Mucosa of rectum (tissue), 2 donors: ENCODE data around the gene LRFN2.

Experiments used
- H3K27ac ChIP-seq, 2 donors: one replicate each; pipeline ENCODE4 v1.7.0; 2013; ENCODE audit warnings: inconsistent platforms in 2 of 2, low read depth in 2 of 2, low read length in 2 of 2
- H3K27me3 ChIP-seq, 2 donors: one replicate each; pipeline ENCODE4 v1.7.0; 2013; ENCODE audit warnings: low read length in 2 of 2; ENCODE audit not compliant: control insufficient read depth in 2 of 2, insufficient read depth in 2 of 2
- H3K36me3 ChIP-seq, 2 donors: one replicate each; pipeline ENCODE4 v1.7.0; 2013; ENCODE audit warnings: low read length in 2 of 2; ENCODE audit not compliant: control insufficient read depth in 2 of 2, insufficient read depth in 2 of 2
- H3K4me1 ChIP-seq, 2 donors: one replicate each; pipeline ENCODE4 v1.7.0; 2013; ENCODE audit warnings: low read length in 2 of 2, mild to moderate bottlenecking in 1 of 2; ENCODE audit not compliant: control insufficient read depth in 2 of 2, insufficient read depth in 2 of 2
- H3K4me3 ChIP-seq, 2 donors: one replicate each; pipeline ENCODE4 v1.7.0; 2013; ENCODE audit warnings: low read length in 2 of 2
- H3K9ac ChIP-seq, 2 donors: one replicate each; pipeline ENCODE4 v1.7.0; 2013; ENCODE audit warnings: low read length in 2 of 2, low read depth in 1 of 2, mild to moderate bottlenecking in 1 of 2
- H3K9me3 ChIP-seq, 2 donors: one replicate each; pipeline ENCODE4 v1.7.0; 2013; ENCODE audit warnings: low read length in 2 of 2; ENCODE audit not compliant: control insufficient read depth in 2 of 2
- donor health status: healthy.
- donor health status: Normal muscosa, but diverticular disease.

The LRFN2 gene

GRCh38 chr6:40398034-40398691 lies 189.0 kb downstream of the LRFN2 start:
- no peaks in the 10 kb centered on the region for H3K4me1 ChIP-seq
- no peak overlapping the region for H3K9ac ChIP-seq
- no peak overlapping the region for H3K27ac ChIP-seq
- H3K4me3 ChIP-seq, result no peak overlapping the region
- H3K36me3 ChIP-seq, result no peaks in the 10 kb centered on the region
- H3K27me3 ChIP-seq, result no peaks in the 10 kb centered on the region
- H3K9me3 ChIP-seq, result no peaks in the 10 kb centered on the region

GRCh38 chr6:40397287-40398033 lies 189.7 kb downstream of the LRFN2 start:
- no peak overlapping the region for H3K4me3 ChIP-seq
- no peaks in the 10 kb centered on the region for H3K27me3 ChIP-seq
- no peaks in the 10 kb centered on the region for H3K9me3 ChIP-seq
- H3K36me3 ChIP-seq, result no peaks in the 10 kb centered on the region
- H3K9ac ChIP-seq, result no peak overlapping the region
- no peaks in the 10 kb centered on the region for H3K4me1 ChIP-seq
- H3K27ac ChIP-seq, result no peak overlapping the region

DNA sequence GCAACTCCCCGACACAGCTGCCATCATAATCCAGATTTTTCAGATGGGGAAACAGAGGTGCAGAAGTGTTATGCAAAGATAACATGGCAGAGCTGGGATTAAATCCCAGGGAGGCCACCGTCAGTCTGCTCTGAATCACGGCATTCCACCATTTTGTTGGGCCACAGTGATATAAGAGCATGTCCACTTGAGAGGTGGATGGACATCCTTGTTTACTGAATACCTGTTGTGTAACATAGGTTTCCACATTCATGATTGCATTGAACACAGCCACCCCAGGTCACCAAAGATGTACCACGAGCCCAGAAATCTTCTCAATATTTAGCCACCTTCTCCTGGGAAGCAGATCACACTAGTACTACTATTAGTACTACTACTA lies 191.5 kb downstream of the LRFN2 start:
- no peaks in the 10 kb centered on the region for H3K4me1 ChIP-seq
- H3K27ac ChIP-seq, result no peak overlapping the region
- no peak overlapping the region for H3K4me3 ChIP-seq
- no peaks in the 10 kb centered on the region for H3K9me3 ChIP-seq
- no peaks in the 10 kb centered on the region for H3K36me3 ChIP-seq
- no peak overlapping the region for H3K9ac ChIP-seq
- H3K27me3 ChIP-seq, result no peaks in the 10 kb centered on the region

DNA sequence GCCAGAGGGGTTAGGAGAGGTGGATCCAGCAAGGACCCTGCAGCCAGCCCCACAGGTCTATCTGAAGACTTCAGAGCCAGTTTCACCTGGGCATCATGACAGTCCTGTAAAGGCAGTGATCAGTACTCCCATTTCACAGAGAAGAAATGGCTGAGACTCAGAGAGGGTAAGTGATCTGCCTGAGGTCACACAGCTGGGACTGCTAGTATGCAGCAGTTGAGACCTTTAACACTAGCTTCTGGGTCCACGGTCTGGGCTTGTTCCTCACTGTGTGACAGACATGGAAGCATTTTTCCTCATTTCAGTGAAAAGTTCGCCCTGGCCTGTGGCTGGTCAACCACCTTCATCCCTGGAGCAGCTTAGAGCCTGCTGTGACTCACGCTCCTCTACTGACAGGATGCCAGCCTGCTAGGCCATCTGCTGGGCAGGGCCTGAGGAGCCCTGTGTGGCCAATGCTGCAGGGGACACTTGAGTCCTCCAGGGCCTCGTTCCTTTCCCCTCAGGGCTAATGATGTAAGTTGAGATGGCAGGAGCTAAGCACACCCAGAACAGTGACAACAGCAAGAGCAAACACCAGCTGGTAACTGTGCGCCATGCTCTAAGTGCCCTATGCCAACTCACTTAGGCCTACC lies 192.0 kb downstream of the LRFN2 start:
- no peaks in the 10 kb centered on the region for H3K4me1 ChIP-seq
- no peak overlapping the region for H3K9ac ChIP-seq
- H3K27ac ChIP-seq, result no peak overlapping the region
- no peaks in the 10 kb centered on the region for H3K9me3 ChIP-seq
- no peaks in the 10 kb centered on the region for H3K27me3 ChIP-seq
- H3K36me3 ChIP-seq, result no peaks in the 10 kb centered on the region
- no peak overlapping the region for H3K4me3 ChIP-seq

DNA sequence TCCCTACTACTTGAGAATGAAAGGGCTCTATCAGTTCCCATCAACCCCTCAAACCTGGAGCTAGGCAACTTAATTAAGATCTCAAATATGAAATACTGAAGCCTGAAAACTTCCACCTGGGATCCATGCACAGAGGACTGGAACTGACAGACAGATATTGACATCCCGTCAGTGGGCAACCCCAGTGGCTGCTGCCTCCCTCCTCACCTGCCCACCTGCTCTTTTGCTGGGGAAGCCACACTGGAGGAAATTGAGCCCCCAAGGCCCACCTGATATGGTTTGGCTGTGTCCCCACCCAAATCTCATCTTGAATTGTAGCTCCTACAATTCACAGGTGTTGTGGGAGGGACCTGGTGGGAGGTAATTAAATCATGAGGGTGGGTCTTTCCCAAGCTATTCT lies 192.8 kb downstream of the LRFN2 start:
- no peak overlapping the region for H3K27ac ChIP-seq
- H3K4me3 ChIP-seq, result no peak overlapping the region
- H3K27me3 ChIP-seq, result no peaks in the 10 kb centered on the region
- H3K36me3 ChIP-seq, result no peaks in the 10 kb centered on the region
- H3K4me1 ChIP-seq, result no peaks in the 10 kb centered on the region
- H3K9me3 ChIP-seq, result no peaks in the 10 kb centered on the region
- no peak overlapping the region for H3K9ac ChIP-seq

DNA sequence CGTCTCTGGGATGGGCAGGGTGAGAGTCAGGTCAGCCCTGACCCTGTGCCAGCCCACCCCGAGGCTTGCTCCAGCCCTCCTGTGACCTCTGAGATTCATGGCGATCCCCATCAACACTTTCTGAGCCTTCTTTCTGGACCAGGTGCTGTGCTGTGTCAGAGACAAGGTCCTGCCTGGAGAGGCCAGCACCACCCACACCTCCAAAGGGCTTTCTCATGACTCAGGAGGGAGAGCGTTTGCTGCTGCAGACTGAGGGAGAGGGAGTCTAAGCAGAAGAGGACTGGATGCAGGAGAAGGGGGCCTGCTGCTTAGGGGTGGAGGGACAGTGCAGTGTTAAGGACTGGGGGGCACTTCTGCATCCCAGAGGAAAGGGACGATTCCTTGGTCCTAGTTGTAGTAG lies 193.5 kb downstream of the LRFN2 start:
- Histone ChIP-seq H3K27me3 (no peaks in the 10 kb centered on the region), H3K4me1 (no peaks in the 10 kb centered on the region)

DNA sequence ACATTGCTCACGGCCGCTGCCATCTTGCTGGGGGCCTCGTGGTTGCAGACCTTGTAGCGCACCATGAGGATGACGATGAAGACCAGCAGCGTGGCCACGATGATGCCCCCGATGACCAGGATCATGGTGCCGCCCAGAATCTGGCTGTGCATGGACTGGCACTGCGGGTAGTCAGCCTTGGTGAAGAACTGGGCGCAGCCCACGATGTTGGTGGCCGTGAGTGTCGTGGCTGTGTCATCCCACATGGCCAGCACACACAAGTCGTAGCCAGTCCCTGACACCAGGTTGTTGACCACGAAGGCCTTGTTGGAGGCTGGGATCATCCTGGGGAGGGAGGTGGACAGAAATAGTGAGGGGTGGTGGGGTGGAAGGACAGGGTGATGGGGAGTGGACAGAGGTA lies 194.6 kb downstream of the LRFN2 start:
- H3K36me3 ChIP-seq, result no peaks in the 10 kb centered on the region
- H3K4me1 ChIP-seq, result no peaks in the 10 kb centered on the region
- no peaks in the 10 kb centered on the region for H3K27me3 ChIP-seq
- no peaks in the 10 kb centered on the region for H3K9me3 ChIP-seq
- H3K9ac ChIP-seq, result no peak overlapping the region
- no peak overlapping the region for H3K27ac ChIP-seq
- H3K4me3 ChIP-seq, result no peak overlapping the region

More for the DNA sequence above, 193.5 kb downstream of the LRFN2 start:
- Histone ChIP-seq H3K36me3 (no peaks in the 10 kb centered on the region), H3K9me3 (no peaks in the 10 kb centered on the region), H3K9ac (no peak overlapping the region), H3K4me3 (no peak overlapping the region), H3K27ac (no peak overlapping the region)

DNA sequence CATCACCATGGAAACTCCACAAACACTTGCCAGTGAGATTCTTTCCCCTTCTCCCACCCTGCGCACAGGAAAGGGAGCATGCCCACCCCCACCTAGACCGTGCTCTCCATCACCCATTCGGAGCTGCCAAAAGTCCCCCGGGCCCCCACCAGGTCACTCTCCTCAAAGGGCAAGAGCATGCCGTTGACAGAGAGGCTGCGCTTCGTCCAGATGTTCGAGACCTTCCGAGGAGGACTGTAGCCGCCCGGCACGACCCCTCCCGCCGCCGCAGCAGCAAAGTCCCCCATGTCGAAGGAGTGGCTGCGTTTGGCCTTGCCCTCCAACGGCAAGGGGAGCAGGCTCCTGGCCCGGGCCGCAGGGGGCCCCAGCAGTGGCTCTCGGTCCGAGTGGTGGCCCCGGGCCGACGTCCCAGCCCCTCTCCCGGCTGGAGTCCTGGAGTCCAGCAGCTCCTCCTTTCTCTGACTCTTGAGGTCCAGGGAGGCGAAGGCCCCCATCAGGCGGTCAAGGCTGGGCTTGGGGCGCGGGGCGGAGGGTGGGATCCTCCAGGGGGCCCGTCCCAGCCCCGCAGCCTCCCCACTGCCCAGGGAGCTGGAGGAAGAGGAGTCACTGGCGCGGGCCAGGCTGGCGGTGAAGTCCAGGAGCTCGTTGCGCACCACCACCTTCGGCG lies 195.2 kb downstream of the LRFN2 start:
- H3K27ac ChIP-seq, result no peak overlapping the region
- no peaks in the 10 kb centered on the region for H3K27me3 ChIP-seq
- H3K9ac ChIP-seq, result no peak overlapping the region
- no peaks in the 10 kb centered on the region for H3K9me3 ChIP-seq
- H3K36me3 ChIP-seq, result no peaks in the 10 kb centered on the region
- H3K4me3 ChIP-seq, result no peak overlapping the region
- no peaks in the 10 kb centered on the region for H3K4me1 ChIP-seq

DNA sequence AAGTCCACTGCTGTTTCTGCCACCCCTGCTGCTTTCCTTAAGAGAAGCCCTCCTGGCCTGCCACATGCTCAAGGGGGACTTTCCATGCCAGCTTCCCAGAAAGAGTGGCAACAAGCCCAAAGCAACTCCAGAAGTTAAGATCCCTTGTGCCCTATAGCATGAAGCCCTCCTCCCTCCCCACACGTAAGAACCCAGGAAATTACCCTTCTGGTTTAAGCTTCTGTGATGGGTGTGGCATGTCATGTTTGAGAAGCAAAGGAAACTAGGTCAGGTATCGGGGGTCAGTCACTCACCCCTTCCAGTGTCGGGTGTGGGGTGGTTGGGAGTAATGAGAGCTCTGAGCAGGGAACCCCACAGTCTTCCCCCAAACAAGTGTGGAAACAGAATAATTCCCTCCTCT lies 196.1 kb downstream of the LRFN2 start:
- Histone ChIP-seq H3K9ac (no peak overlapping the region), H3K27me3 (no peaks in the 10 kb centered on the region), H3K36me3 (no peaks in the 10 kb centered on the region), H3K4me3 (no peak overlapping the region), H3K9me3 (no peaks in the 10 kb centered on the region), H3K27ac (no peak overlapping the region), H3K4me1 (no peaks in the 10 kb centered on the region)
